ENCODE results near the gene UNC5A. TPM values are rescaled to one million over a fixed set of nuclear protein-coding genes. Genes with fewer than 3 reads are reported as not detected.

UNC5A gene
- total RNA-seq, 1 experiment from 2014 or later = 4.6 TPM

DNA sequence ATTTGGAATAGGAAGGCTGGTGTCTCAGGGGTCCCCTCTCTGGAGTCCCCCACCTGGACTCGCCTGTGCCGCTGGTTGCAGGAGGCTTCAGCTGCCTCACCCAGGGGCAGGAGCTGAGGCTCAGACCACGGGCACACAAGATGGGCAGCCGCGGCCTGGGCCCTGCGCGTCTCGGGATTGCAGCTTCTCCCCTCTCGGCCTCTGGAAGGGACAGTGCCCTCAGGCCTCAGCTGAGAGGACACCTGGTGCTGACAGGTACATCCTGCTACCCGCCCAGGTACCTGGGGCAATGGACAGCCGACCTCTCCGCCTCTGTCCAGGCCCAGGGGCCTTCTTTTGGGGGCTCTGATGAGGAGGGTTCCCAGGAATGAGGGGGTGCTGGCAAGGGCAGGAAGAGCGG, 38.3 kb downstream of the UNC5A start:
- Histone ChIP-seq H3K4me3 (ENCODE audit: insufficient read depth, low read depth, low read length) (no peak overlapping the region), H3K36me3 (replicated peaks; ENCODE audit: control insufficient read depth, insufficient read depth, low read length) (no peaks in the 10 kb centered on the region), H3K27me3 (ENCODE audit: control insufficient read depth, insufficient read depth, low read length) (no peaks in the 10 kb centered on the region)
- DNase-seq = no peak

DNA sequence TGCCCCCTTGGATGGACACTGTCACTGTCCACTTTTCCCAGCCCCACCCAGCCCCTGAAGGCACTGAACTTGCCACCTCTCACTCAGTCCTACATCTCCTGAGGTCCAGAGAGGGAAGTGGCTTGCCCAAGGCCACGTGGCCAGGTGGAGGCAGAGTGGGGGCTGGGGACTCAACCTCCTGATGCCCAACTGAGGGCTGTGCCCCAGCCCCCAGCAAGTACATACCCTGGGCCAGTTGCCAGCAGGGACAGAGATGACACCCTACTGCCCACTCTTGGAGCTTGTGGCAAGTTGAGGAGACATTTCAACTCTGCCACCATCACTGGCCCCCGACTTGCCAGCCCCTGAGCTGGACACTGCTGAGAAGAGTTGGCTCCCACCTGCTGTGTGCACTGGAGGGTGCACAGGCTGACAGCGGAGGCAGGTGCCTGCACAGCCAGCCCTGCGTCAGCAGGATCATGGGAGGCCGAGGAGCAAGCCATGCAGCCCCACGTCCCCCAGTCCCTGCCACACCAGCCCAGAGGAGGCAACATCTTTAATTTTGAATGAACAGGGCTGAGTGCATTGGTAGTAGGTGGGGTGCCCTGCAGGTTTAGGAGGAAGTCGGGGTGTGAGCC, 39.4 kb downstream of the UNC5A start:
- Histone ChIP-seq H3K36me3 (replicated peaks; ENCODE audit: control insufficient read depth, insufficient read depth, low read length) (no peaks in the 10 kb centered on the region), H3K4me3 (ENCODE audit: insufficient read depth, low read depth, low read length) (no peak overlapping the region), H3K27me3 (ENCODE audit: control insufficient read depth, insufficient read depth, low read length) (no peaks in the 10 kb centered on the region)
- no peak for DNase-seq

DNA sequence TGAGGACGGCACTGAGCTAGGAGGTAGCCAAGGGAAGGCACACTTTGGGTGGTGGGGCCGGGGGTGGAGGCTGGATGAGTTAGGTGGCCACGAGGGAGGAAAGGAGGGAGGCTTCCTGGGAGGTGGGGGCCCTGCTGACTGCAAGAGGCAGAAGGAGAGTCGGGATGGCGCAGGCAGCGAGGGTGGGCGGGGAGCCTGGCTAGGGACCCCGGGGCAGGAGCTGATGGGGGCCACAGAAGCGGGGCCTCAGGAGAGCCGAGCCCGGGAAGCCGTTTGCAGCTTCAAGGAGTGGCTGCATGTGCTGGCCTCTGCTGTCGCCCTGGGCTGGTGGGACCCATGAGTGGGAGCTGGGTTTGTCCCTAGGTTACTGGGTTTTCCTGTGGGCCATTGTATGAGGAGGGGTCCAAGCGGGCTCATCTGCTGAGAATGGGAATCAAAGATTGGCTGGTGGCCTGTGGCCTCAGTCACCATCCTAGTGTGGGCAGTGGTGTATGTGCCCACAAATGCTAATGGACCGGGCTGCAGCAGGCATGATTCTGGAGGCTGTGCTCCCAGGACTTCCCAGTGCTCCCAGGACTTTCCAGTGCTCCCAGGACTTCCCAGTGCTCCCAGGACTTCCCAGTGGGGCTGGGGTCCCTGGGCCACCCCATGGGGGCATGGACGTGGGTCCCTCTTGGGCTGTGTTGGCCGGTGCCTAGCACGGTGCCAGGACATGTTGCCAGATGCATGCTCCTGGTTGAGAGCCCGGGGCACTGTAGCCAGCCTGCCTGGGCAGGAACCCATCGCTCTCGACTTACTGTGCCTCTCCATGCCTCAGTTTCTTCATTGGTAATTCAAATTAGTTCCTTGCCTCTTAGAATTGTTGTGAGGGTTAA, 40.2 kb downstream of the UNC5A start:
- H3K27me3 ChIP-seq (ENCODE audit: control insufficient read depth, insufficient read depth, low read length) = no peaks in the 10 kb centered on the region
- DNase-seq = no peak
- no peak overlapping the region for H3K4me3 ChIP-seq (ENCODE audit: insufficient read depth, low read depth, low read length)
- H3K36me3 ChIP-seq (replicated peaks; ENCODE audit: control insufficient read depth, insufficient read depth, low read length) = no peaks in the 10 kb centered on the region

DNA sequence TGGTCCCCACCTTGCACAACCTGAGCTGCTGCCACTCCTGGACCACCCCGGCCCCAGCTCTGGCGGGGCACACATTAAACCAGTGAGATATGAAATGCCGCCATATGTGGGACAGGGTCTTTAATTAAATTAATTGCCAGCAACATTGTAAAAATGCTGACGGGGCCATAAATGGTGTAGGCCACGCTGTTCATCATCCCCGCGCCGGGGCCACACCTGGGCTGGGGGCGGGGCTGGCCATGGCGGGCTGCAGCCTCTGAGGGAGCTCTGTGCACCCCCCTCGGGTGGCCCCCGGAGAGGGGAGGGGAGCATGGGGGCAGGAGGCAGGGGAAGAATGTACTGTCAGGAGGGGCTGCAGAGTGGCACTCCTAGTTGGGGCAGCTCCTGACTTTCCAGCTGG, 41.0 kb downstream of the UNC5A start:
- no peaks in the 10 kb centered on the region for H3K27me3 ChIP-seq (ENCODE audit: control insufficient read depth, insufficient read depth, low read length)
- DNase-seq = no peak
- no peak overlapping the region for H3K4me3 ChIP-seq (ENCODE audit: insufficient read depth, low read depth, low read length)
- no peaks in the 10 kb centered on the region for H3K36me3 ChIP-seq (replicated peaks; ENCODE audit: control insufficient read depth, insufficient read depth, low read length)

DNA sequence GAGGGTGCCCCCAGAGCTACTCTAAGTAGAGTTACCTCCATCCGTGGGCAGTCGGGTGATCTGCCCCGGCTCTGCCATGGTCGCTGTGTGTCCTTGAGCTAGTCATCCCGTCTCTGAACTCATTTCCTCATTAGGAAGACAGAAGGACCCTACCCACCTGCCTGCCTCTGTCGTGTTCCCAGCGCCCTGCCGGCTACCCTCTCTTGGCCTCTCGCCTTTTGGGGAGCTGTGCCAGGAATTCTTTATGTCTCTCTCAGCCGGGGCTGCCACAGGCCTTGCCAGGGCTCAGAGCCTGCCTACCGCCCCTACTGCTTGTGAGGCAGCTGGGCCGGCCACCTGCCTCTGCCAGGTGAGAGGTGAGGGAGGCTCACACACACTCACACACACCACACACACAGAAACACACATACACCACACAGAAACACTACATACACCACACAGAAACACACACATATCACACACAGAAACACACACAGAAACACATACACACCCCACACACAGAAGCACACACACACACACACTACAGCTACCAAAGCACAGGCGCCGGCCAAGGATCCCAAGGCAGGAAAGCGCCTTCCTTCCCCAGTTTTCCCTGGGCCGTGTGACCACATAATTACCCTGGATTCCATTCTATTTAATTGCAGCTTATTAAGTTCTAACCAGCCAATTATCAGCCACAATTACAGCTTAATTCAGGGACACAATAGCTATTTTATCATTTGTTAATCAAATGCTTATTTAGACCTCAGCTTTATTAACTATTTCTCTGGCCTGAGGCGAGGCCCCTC, 41.7 kb downstream of the UNC5A start:
- H3K4me3 ChIP-seq (ENCODE audit: insufficient read depth, low read depth, low read length) = no peak overlapping the region
- no peaks in the 10 kb centered on the region for H3K36me3 ChIP-seq (replicated peaks; ENCODE audit: control insufficient read depth, insufficient read depth, low read length)
- no peak for DNase-seq
- H3K27me3 ChIP-seq (ENCODE audit: control insufficient read depth, insufficient read depth, low read length) = no peaks in the 10 kb centered on the region

DNA sequence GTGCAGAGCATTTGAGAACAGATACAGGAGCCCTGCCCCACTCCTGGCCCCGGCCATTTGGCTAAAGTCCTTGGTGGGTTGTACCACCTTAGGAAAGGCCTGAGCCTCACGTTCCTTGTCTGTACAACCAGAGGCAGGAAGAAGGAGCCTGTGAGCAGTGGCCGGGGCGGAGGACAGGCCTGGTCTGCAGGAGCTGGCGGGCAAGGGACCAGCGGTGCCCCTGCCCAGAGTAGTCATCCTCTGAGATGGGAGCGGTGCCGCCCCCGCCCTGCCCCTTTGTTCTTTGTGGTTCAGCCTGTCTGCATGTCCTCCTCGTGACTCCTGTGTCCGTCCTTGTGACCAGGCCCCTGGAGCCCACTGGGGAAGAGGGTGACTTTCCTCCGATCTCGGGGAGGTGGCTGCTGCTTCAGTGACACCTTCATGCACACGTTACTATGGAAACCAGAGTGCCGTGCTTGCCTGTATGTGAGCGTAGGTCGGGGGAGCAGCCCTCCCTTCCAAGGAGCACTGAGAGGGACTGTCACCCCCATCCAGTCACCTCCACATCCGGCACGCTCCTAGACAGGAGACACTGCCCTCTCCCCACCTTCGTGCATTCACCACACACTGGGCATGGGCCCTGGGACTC, 42.9 kb downstream of the UNC5A start:
- H3K4me3 ChIP-seq (ENCODE audit: insufficient read depth, low read depth, low read length) = no peak overlapping the region
- no peak for DNase-seq
- no peaks in the 10 kb centered on the region for H3K27me3 ChIP-seq (ENCODE audit: control insufficient read depth, insufficient read depth, low read length)
- no peaks in the 10 kb centered on the region for H3K36me3 ChIP-seq (replicated peaks; ENCODE audit: control insufficient read depth, insufficient read depth, low read length)

DNA sequence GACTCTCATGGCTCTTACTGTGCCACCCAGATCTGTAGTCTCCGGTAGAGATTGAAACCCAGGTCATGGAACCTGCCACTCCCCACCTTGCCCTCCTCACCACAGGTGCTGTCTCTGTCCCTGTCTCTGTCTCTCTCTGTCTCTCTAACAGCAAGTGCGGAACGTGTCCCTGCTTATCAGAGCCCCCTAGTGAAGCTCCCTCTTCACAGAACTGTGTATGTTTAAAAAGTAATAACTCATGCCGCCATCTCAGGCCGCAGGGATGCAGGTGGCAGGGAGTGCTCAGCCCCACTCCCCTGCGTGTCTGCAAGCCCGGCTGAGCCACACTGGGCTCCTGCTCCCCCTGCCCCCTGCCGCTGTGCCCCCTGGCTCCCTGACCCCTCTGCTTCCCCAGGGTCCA, 43.8 kb downstream of the UNC5A start:
- no peak for DNase-seq
- H3K4me3 ChIP-seq (ENCODE audit: insufficient read depth, low read depth, low read length) = no peak overlapping the region
- H3K27me3 ChIP-seq (ENCODE audit: control insufficient read depth, insufficient read depth, low read length) = no peaks in the 10 kb centered on the region
- no peaks in the 10 kb centered on the region for H3K36me3 ChIP-seq (replicated peaks; ENCODE audit: control insufficient read depth, insufficient read depth, low read length)

DNA sequence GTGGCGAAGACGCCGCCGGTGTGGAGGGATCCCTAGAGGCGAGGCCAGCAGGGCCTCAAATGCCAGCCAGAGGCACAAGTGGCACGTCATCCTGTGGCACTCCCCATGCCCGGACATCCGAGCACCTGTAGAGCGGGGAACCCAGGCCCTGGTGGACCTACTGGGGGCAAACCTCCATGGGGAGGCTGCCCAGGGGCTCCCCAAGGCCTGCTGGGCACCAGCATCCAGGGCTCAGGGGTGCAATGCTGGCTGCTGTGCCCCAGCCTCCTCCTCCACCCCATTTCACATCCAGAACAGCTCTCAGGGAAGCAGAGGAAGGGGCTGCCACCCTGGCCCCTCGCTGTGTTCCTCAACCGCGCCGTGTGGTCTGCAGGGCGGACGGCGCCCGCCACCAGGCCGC, 45.2 kb downstream of the UNC5A start:
- H3K4me3 ChIP-seq (ENCODE audit: insufficient read depth, low read depth, low read length) = no peak overlapping the region
- DNase-seq = no peak
- H3K27me3 ChIP-seq (ENCODE audit: control insufficient read depth, insufficient read depth, low read length) = no peaks in the 10 kb centered on the region
- H3K36me3 ChIP-seq (replicated peaks; ENCODE audit: control insufficient read depth, insufficient read depth, low read length) = no peaks in the 10 kb centered on the region

DNA sequence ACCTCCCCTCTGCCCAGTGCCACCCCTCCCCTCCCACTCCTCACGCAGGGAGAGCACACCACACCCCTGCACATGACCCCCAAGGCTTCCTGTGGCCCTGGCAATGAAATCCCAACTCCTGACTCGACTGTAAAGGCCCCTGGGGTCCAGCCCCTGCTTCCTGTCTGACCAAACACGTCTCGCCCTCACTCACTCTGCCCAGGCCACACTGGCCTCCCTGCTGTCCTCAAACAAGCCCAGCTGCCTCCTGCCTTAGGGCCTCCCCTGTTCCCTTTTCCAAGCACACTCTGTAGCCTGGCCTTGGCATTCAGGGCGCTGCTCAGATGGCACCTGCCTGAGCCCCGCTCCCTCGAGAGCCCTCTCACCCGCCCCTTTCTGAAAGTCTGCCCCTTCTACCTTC, 46.4 kb downstream of the UNC5A start:
- DNase-seq = no peak
- Histone ChIP-seq H3K4me3 (ENCODE audit: insufficient read depth, low read depth, low read length) (no peak overlapping the region), H3K36me3 (replicated peaks; ENCODE audit: control insufficient read depth, insufficient read depth, low read length) (no peaks in the 10 kb centered on the region), H3K27me3 (ENCODE audit: control insufficient read depth, insufficient read depth, low read length) (no peaks in the 10 kb centered on the region)

DNA sequence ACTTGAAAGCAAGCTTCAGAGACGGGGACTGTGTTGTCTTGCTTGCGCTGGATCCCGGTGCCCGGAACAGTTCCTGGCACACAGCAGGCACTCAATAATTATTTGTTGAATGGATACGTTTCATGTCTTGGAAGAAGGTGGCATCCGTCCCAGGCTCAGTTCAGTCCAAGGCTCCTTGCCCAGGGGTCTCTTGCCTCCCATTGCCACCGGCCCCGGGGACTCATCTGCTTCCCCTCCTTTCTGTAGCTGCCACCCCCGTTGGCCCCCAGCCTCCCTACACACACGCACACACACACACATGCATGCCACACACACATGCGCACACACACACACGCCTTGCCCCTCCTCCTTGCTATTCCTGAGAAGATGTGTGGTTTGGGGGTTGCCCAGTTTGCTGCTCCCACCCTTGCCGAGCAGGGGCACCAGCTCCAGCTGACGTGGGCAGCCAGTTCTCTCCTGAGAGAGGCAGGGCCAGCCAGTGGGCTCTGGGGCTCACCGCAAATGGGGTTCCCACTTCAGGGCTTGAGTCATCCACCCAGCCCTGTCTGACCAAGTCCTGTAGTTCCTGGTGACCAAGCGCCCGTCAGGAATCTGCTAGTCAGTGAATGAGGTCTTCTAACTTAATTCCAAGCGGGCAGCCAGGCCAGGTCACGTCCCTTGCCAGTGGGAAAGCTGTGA, 47.0 kb downstream of the UNC5A start:
- H3K36me3 ChIP-seq (replicated peaks; ENCODE audit: control insufficient read depth, insufficient read depth, low read length) = no peaks in the 10 kb centered on the region
- no peaks in the 10 kb centered on the region for H3K27me3 ChIP-seq (ENCODE audit: control insufficient read depth, insufficient read depth, low read length)
- DNase-seq = no peak
- H3K4me3 ChIP-seq (ENCODE audit: insufficient read depth, low read depth, low read length) = no peak overlapping the region

DNA sequence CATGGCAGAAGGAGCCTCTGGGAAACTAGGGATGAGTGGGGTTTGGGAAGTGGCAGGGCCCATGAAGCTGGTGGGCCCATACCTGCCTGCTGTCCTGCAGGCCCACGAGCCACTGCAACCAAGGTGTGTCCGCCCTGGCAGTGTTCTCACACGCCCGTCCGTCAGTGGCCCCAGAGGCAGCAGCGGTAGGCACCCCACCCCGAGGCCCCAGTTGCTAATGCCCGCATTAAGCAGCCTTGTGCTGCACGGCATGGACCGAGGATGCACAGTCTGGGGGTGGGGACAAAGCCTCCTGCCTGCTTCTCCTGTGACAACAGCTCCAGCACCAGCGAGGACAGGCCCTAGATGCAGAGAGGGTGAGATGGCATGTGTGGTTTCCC, 47.5 kb downstream of the UNC5A start:
- Histone ChIP-seq H3K4me3 (ENCODE audit: insufficient read depth, low read depth, low read length) (no peak overlapping the region), H3K27me3 (ENCODE audit: control insufficient read depth, insufficient read depth, low read length) (no peaks in the 10 kb centered on the region), H3K36me3 (replicated peaks; ENCODE audit: control insufficient read depth, insufficient read depth, low read length) (no peaks in the 10 kb centered on the region)
- no peak for DNase-seq

DNA sequence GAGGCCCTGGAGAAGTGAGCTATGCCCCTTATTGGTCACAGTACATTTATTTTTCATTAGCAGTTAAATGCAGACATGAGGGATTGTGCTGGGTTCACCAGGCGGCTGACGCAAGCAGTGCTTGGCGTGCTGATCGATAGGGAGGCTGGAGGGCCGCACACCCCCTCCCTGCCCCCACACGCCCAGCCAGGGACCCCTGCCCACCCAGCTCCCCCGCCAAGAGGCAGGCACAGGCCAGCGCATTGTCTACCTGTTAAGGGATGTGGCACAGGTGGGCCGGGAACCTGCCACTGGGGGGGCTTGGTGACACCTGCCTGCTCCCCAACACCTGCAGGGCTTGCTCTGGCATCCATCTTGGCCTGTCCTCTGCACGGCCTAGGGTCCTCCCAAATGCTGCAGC, 49.6 kb downstream of the UNC5A start:
- Histone ChIP-seq H3K27me3 (ENCODE audit: control insufficient read depth, insufficient read depth, low read length) (no peaks in the 10 kb centered on the region), H3K4me3 (ENCODE audit: insufficient read depth, low read depth, low read length) (no peak overlapping the region), H3K36me3 (replicated peaks; ENCODE audit: control insufficient read depth, insufficient read depth, low read length) (no peaks in the 10 kb centered on the region)
- no peak for DNase-seq

DNA sequence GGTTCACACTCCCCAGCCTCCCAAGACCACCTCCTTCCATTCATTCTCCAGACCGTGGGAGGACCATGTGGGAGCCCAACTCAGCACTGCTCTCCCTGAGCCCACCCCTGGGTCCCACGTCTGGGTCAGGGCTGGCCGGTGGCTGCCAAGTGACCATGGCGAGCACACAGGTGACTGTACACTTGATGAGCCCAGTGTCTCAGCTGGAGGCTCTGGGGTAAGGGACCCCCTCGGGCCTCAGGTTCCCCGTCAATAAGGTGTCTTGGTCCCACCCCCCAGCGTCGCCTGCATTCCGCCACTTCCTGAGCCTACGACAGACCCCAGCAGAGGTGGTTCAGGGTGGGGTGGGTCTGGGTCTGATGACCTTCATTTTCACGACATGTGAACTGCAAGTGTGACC, 50.0 kb downstream of the UNC5A start:
- H3K4me3 ChIP-seq (ENCODE audit: insufficient read depth, low read depth, low read length) = no peak overlapping the region
- H3K27me3 ChIP-seq (ENCODE audit: control insufficient read depth, insufficient read depth, low read length) = no peaks in the 10 kb centered on the region
- no peak for DNase-seq
- no peaks in the 10 kb centered on the region for H3K36me3 ChIP-seq (replicated peaks; ENCODE audit: control insufficient read depth, insufficient read depth, low read length)

DNA sequence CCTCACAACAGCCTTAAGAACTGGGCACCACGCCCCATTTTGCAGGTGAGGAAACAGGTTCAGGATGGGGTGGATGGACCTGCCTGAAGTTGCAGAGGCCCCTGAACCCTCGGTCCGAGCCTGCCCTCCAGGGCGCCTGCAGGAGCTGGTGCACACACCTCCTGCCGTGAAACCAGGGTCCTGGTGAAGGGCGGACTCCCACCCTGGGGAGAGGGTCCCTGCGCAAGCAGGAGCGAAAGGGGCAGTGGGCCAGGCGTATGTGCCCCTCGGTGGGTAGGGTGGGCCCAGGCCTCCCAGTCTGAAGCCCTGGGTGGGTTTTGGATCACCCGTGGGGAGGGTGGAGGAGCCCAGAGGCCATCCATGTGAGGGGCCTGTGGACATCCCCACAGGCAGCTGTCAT, 50.9 kb downstream of the UNC5A start:
- DNase-seq = no peak

More for the DNA sequence above, 50.9 kb downstream of the UNC5A start:
- no peak overlapping the region for H3K4me3 ChIP-seq (ENCODE audit: insufficient read depth, low read depth, low read length)
- no peaks in the 10 kb centered on the region for H3K27me3 ChIP-seq (ENCODE audit: control insufficient read depth, insufficient read depth, low read length)
- H3K36me3 ChIP-seq (replicated peaks; ENCODE audit: control insufficient read depth, insufficient read depth, low read length) = no peaks in the 10 kb centered on the region

All from H7 (cell line).